Large intestine (tissue), 12 donors: ENCODE measurements around the gene LGALS3. TPM values are rescaled to one million over a fixed set of nuclear protein-coding genes. Genes with fewer than 3 reads are reported as not detected.
"Not testable (repeated sequence)": the region's sequence is repeated elsewhere in the genome, so short reads cannot be mapped to it uniquely, and the experiment has no call there.

Experiments
- DNase-seq, 2 donors: peaks; one replicate each; pipeline versions ENCODE4 v3.0.0 to v3.0.0-alpha.2; 2013
- H3K27ac ChIP-seq: one replicate; pipeline ENCODE4 v1.5.1; 2013; ENCODE audit warnings: low read length
- H3K27me3 ChIP-seq: 2 replicates; pipeline ENCODE4 v1.6.1; 2013; ENCODE audit warnings: low read length; ENCODE audit not compliant: control insufficient read depth, insufficient read depth
- H3K36me3 ChIP-seq: 2 replicates; pipeline ENCODE4 v1.6.1; 2013; ENCODE audit warnings: low read length; ENCODE audit not compliant: control insufficient read depth, insufficient read depth
- H3K4me1 ChIP-seq: one replicate; pipeline ENCODE4 v1.6.1; 2013; ENCODE audit warnings: low read length; ENCODE audit not compliant: control insufficient read depth, insufficient read depth
- H3K4me3 ChIP-seq: one replicate; pipeline ENCODE4 v1.5.1; 2013; ENCODE audit warnings: low read length
- H3K9me3 ChIP-seq: one replicate; pipeline ENCODE4 v1.6.1; 2013; ENCODE audit warnings: mild to moderate bottlenecking, low read depth, low read length, moderate library complexity; ENCODE audit not compliant: control insufficient read depth
- WGBS: methylation state at CpG from one replicate; pipeline ENCODE4 v1.1.5; 2013; ENCODE audit warnings: low lambda C conversion rate; ENCODE audit not compliant: insufficient coverage; 5-methylcytosine and 5-hydroxymethylcytosine counted together
- long read RNA-seq, 11 donors: transcript quantifications; one replicate each; lab custom pipeline, GENCODE V29; 2026
- polyA plus RNA-seq: library from polyadenylated mRNA; unstranded; fragments of 120-200 nt; gene quantifications from one replicate; pipeline ENCODE4 v1.2.1, GENCODE V29; 2013

The LGALS3 gene
- 873 TPM for polyA plus RNA-seq
- long read RNA-seq, donor 1, transcript LGALS3-201 (6 exons, 1,146 nt): major isoform, 501 of 1,208 reads
- long read RNA-seq, donor 1, transcript LGALS3-207 (4 exons, 1,734 nt): minor isoform, 77 of 1,208 reads
- long read RNA-seq, donor 1, partial matches to known transcripts: 534 of 1,208 reads
- long read RNA-seq, donor 1, other reads (novel, unspliced or antisense): 92 of 1,208 reads
- long read RNA-seq, donor 2, transcript LGALS3-207 (4 exons, 1,734 nt): minor isoform, 231 of 2,551 reads
- long read RNA-seq, donor 2, transcript LGALS3-201 (6 exons, 1,146 nt): major isoform, 1,169 of 2,551 reads
- long read RNA-seq, donor 2, partial matches to known transcripts: 963 of 2,551 reads
- long read RNA-seq, donor 2, other reads (novel, unspliced or antisense): 183 of 2,551 reads
- long read RNA-seq, donor 3: 0 reads
- long read RNA-seq, donor 4, transcript LGALS3-207 (4 exons, 1,734 nt): minor isoform, 61 of 452 reads
- long read RNA-seq, donor 4, transcript LGALS3-205 (2 exons, 491 nt): minor isoform, 5 of 452 reads
- long read RNA-seq, donor 4, transcript LGALS3-201 (6 exons, 1,146 nt): major isoform, 171 of 452 reads
- long read RNA-seq, donor 4, partial matches to known transcripts: 202 of 452 reads
- long read RNA-seq, donor 4, other reads (novel, unspliced or antisense): 13 of 452 reads
- long read RNA-seq, donor 5, transcript LGALS3-207 (4 exons, 1,734 nt): minor isoform, 124 of 1,306 reads
- long read RNA-seq, donor 5, transcript LGALS3-205 (2 exons, 491 nt): minor isoform, 6 of 1,306 reads
- long read RNA-seq, donor 5, transcript LGALS3-201 (6 exons, 1,146 nt): major isoform, 622 of 1,306 reads
- long read RNA-seq, donor 5, partial matches to known transcripts: 449 of 1,306 reads
- long read RNA-seq, donor 5, other reads (novel, unspliced or antisense): 105 of 1,306 reads
- long read RNA-seq, donor 6, transcript LGALS3-207 (4 exons, 1,734 nt): minor isoform, 191 of 2,138 reads
- long read RNA-seq, donor 6, transcript LGALS3-201 (6 exons, 1,146 nt): major isoform, 838 of 2,138 reads
- long read RNA-seq, donor 6, transcript LGALS3-205 (2 exons, 491 nt): minor isoform, 10 of 2,138 reads
- long read RNA-seq, donor 6, partial matches to known transcripts: 905 of 2,138 reads
- long read RNA-seq, donor 6, other reads (novel, unspliced or antisense): 192 of 2,138 reads
- long read RNA-seq, donor 7, transcript LGALS3-207 (4 exons, 1,734 nt): minor isoform, 73 of 1,023 reads
- long read RNA-seq, donor 7, transcript LGALS3-201 (6 exons, 1,146 nt): major isoform, 390 of 1,023 reads
- long read RNA-seq, donor 7, partial matches to known transcripts: 480 of 1,023 reads
- long read RNA-seq, donor 7, other reads (novel, unspliced or antisense): 76 of 1,023 reads
- long read RNA-seq, donor 8, transcript LGALS3-207 (4 exons, 1,734 nt): minor isoform, 183 of 2,978 reads
- long read RNA-seq, donor 8, transcript LGALS3-205 (2 exons, 491 nt): minor isoform, 10 of 2,978 reads
- long read RNA-seq, donor 8, transcript LGALS3-201 (6 exons, 1,146 nt): major isoform, 1,250 of 2,978 reads
- long read RNA-seq, donor 8, partial matches to known transcripts: 1,323 of 2,978 reads
- long read RNA-seq, donor 8, other reads (novel, unspliced or antisense): 209 of 2,978 reads
- long read RNA-seq, donor 9, transcript LGALS3-201 (6 exons, 1,146 nt): major isoform, 1,005 of 2,732 reads
- long read RNA-seq, donor 9, transcript LGALS3-207 (4 exons, 1,734 nt): minor isoform, 184 of 2,732 reads
- long read RNA-seq, donor 9, transcript LGALS3-205 (2 exons, 491 nt): minor isoform, 8 of 2,732 reads
- long read RNA-seq, donor 9, partial matches to known transcripts: 1,317 of 2,732 reads
- long read RNA-seq, donor 9, other reads (novel, unspliced or antisense): 218 of 2,732 reads
- long read RNA-seq, donor 10, transcript LGALS3-207 (4 exons, 1,734 nt): minor isoform, 157 of 2,364 reads
- long read RNA-seq, donor 10, transcript LGALS3-201 (6 exons, 1,146 nt): major isoform, 1,004 of 2,364 reads
- long read RNA-seq, donor 10, transcript LGALS3-205 (2 exons, 491 nt): minor isoform, 7 of 2,364 reads
- long read RNA-seq, donor 10, partial matches to known transcripts: 984 of 2,364 reads
- long read RNA-seq, donor 10, other reads (novel, unspliced or antisense): 209 of 2,364 reads
- long read RNA-seq, donor 11, transcript LGALS3-201 (6 exons, 1,146 nt): major isoform, 596 of 1,467 reads
- long read RNA-seq, donor 11, transcript LGALS3-207 (4 exons, 1,734 nt): minor isoform, 144 of 1,467 reads
- long read RNA-seq, donor 11, partial matches to known transcripts: 613 of 1,467 reads
- long read RNA-seq, donor 11, other reads (novel, unspliced or antisense): 111 of 1,467 reads

- H3K4me3 ChIP-seq: peak within 1 kb of the TSS; percentile 88
- WGBS: no CpG with 5 or more reads among the region's 50 CpGs
- H3K36me3 ChIP-seq: peaks cover 19% of the 10 kb centered on the region
- no peaks in the 10 kb centered on the region for H3K9me3 ChIP-seq
- H3K4me1 ChIP-seq: peaks cover 44% of the 10 kb centered on the region
- no peaks in the 10 kb centered on the region for H3K27me3 ChIP-seq
- H3K27ac ChIP-seq: peak within 1 kb of the TSS; percentile 96
- DNase-seq: no peak
These were observed at the start of gene LGALS3 for GRCh38 chr14:55129086-55129427. Gene LGALS3 (plus strand): TSS chr14:55129252. CDS start chr14:55137374, 8,122 bp downstream.

- WGBS: no CpG with 5 or more reads among the region's 6 CpGs
- peaks cover 16% of the 10 kb centered on the region for H3K4me1 ChIP-seq
- not testable (repeated sequence) for H3K36me3 ChIP-seq, H3K4me3 ChIP-seq, H3K27ac ChIP-seq, DNase-seq, H3K27me3 ChIP-seq, H3K9me3 ChIP-seq
These were observed 49.1 kb upstream of the LGALS3 start for GRCh38 chr14:55079961-55080360.

- peaks cover 10% of the 10 kb centered on the region for H3K4me1 ChIP-seq
- no peak for DNase-seq
- H3K27ac ChIP-seq: peak overlapping the region; percentile 78
- no peak overlapping the region for H3K4me3 ChIP-seq
- H3K9me3 ChIP-seq: no peaks in the 10 kb centered on the region
- no peaks in the 10 kb centered on the region for H3K27me3 ChIP-seq
- no peaks in the 10 kb centered on the region for H3K36me3 ChIP-seq
These were observed 44.5 kb upstream of the LGALS3 start for GRCh38 chr14:55084401-55085059.

- Histone ChIP-seq H3K9me3 (no peaks in the 10 kb centered on the region), H3K36me3 (no peaks in the 10 kb centered on the region), H3K4me3 (no peak overlapping the region), H3K27me3 (no peaks in the 10 kb centered on the region), H3K4me1 (peaks cover 14% of the 10 kb centered on the region), H3K27ac (peak overlapping the region; percentile 78)
- peak; percentile 69 to 84 for DNase-seq
- WGBS: 0% methylated on average over 1 of the region's 4 CpGs
These were observed 43.9 kb upstream of the LGALS3 start for GRCh38 chr14:55085060-55085660.

- DNase-seq: no peak
- no peaks in the 10 kb centered on the region for H3K36me3 ChIP-seq
- H3K27me3 ChIP-seq: no peaks in the 10 kb centered on the region
- no peak overlapping the region for H3K27ac ChIP-seq
- peaks cover 30% of the 10 kb centered on the region for H3K4me1 ChIP-seq
- 89% methylated on average over 3 of the region's 9 CpGs for WGBS
- H3K9me3 ChIP-seq: no peaks in the 10 kb centered on the region
- H3K4me3 ChIP-seq: no peak overlapping the region
These were observed 42.1 kb upstream of the LGALS3 start for GRCh38 chr14:55086938-55087337.

GRCh38 chr14:55088356-55088755 is 40.7 kb upstream of the LGALS3 start:
- no peaks in the 10 kb centered on the region for H3K36me3 ChIP-seq
- no peak overlapping the region for H3K4me3 ChIP-seq
- no peak overlapping the region for H3K27ac ChIP-seq
- H3K4me1 ChIP-seq: peaks cover 40% of the 10 kb centered on the region
- no peaks in the 10 kb centered on the region for H3K27me3 ChIP-seq
- DNase-seq: no peak
- H3K9me3 ChIP-seq: no peaks in the 10 kb centered on the region

- H3K36me3 ChIP-seq: no peaks in the 10 kb centered on the region
- H3K4me1 ChIP-seq: peaks cover 31% of the 10 kb centered on the region
- H3K27ac ChIP-seq: peak overlapping the region; percentile 56
- H3K9me3 ChIP-seq: no peaks in the 10 kb centered on the region
- DNase-seq: peak in 1 of 2 donors; percentile 62
- H3K4me3 ChIP-seq: no peak overlapping the region
- WGBS: no CpG with 5 or more reads among the region's 4 CpGs
- H3K27me3 ChIP-seq: no peaks in the 10 kb centered on the region
These were observed 36.7 kb upstream of the LGALS3 start for GRCh38 chr14:55092341-55092740.

- no CpG with 5 or more reads among the region's 9 CpGs for WGBS
- DNase-seq: no peak
- peaks cover 45% of the 10 kb centered on the region for H3K4me1 ChIP-seq
- H3K4me3 ChIP-seq: no peak overlapping the region
- H3K36me3 ChIP-seq: no peaks in the 10 kb centered on the region
- H3K27ac ChIP-seq: no peak overlapping the region
- H3K27me3 ChIP-seq: no peaks in the 10 kb centered on the region
- no peaks in the 10 kb centered on the region for H3K9me3 ChIP-seq
These were observed 34.5 kb upstream of the LGALS3 start for GRCh38 chr14:55094292-55095157.
